Kidney tubule cell (primary cell): ENCODE data around the gene ARR3.
A peak's percentile ranks its signal among the peaks of the same experiment; 100 is the strongest.
"Not testable (repeated sequence)": the region's sequence is repeated elsewhere in the genome, so short reads cannot be mapped to it uniquely, and the experiment has no call there.

Experiments
- DNase-seq: peaks from one replicate; pipeline ENCODE4 v3.0.0-alpha.2; 2018; ENCODE audit warnings: low spot score

The ARR3 gene

GRCh38 chrX:70268034-70268433, at the start of gene ARR3:
Gene ARR3 (plus strand): TSS chrX:70268334. CDS start chrX:70269386, 1,052 bp downstream.
- DNase-seq, result no peak

- DNase-seq, result peak; percentile 18
These were observed 48.0 kb upstream of the ARR3 start for GRCh38 chrX:70219938-70220764.

GRCh38 chrX:70226048-70226447, 42.1 kb upstream of the ARR3 start:
- no peak for DNase-seq

DNA sequence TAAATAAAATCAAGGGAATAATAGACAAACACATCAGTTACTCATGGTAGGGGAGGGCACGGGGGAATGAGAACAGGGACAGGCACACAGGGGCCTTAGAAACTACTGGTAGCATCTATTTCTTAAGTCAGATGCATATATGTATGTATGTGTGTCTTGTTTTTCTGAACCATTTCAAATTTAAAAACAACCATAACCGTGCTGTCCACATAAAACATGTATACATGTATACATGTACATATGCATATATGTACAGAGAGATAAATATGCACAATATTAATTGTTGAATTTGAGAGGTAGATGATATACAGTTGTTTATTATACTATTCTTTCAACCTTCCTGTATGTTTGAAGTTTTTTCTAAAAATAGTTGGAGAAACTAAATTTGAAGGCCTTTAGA, 41.4 kb upstream of the ARR3 start:
- DNase-seq, result no peak

GRCh38 chrX:70231666-70232065, 36.5 kb upstream of the ARR3 start:
- no peak for DNase-seq

GRCh38 chrX:70234355-70234754, 33.8 kb upstream of the ARR3 start, which contains the start of gene AWAT1:
Gene AWAT1 (plus strand): TSS chrX:70234655. CDS start chrX:70234696, 41 bp downstream.
- peak; percentile 27 for DNase-seq

DNA sequence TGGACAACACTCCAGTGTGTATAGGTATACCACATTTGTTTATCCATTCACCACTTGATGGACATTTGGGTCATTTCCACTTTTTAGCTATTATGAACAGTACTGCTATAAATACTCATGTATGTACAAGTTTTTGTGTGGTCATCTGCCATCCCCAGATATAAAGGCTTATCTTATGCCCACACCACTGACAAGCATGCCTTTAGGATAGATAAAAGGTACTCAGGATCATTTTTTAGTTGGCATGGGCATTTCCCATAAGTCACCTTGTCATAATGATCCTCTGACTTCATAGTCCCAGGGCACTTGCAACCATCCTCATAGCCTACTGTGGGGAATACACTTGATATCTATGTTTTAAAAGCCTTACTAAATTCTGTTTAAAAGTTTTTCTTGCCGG, 27.4 kb upstream of the ARR3 start:
- no peak for DNase-seq

GRCh38 chrX:70241501-70241900, 26.6 kb upstream of the ARR3 start:
- no peak for DNase-seq

GRCh38 chrX:70243601-70244000, 24.5 kb upstream of the ARR3 start:
- not testable (repeated sequence) for DNase-seq

- no peak for DNase-seq
These were observed 23.3 kb upstream of the ARR3 start for GRCh38 chrX:70244881-70245280.

- DNase-seq, result no peak
These were observed 20.9 kb upstream of the ARR3 start for GRCh38 chrX:70247252-70247651.

- DNase-seq, result no peak
These were observed 15.6 kb upstream of the ARR3 start for GRCh38 chrX:70252491-70252890.

- DNase-seq, result peak; percentile 75
These were observed 14.6 kb upstream of the ARR3 start for GRCh38 chrX:70253377-70254062.

DNA sequence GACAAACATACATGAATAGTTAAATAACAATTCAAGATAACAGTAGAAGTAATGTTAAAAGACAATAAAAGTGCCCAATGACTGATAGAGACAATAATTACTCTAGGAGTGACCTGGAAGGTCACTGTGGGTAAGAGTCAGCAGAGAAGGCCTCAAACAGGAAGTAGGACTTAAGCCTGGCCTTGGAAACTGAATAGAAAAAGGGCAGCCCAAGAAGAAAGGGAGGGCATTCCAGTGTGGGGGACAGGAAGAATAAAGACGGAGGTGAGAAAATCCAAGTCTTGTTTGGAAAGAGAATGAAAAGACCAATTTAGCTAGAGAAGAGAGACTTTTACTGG, 14.1 kb upstream of the ARR3 start:
- DNase-seq, result peak; percentile 73

DNA sequence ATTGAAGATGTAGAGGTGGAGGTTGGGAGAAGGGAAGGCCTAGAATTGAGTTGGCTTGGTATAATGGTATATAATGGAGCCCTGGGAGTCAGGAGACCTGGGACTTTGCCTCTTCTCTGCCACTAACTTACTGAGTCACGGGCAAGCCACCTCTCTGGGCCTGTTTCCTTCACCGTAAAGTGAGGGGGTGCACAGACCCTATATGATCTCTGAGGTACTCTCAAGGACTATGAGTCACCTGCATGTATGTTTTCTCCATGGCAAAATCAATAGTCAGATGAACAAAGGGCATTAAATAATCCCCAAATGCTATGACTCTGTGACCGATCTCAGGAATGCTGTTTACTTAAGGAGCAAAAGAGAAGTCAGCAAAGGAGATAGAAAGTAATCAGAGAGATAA, 13.2 kb upstream of the ARR3 start:
- DNase-seq, result no peak

GRCh38 chrX:70255452-70255851, 12.7 kb upstream of the ARR3 start:
- DNase-seq, result no peak

DNA sequence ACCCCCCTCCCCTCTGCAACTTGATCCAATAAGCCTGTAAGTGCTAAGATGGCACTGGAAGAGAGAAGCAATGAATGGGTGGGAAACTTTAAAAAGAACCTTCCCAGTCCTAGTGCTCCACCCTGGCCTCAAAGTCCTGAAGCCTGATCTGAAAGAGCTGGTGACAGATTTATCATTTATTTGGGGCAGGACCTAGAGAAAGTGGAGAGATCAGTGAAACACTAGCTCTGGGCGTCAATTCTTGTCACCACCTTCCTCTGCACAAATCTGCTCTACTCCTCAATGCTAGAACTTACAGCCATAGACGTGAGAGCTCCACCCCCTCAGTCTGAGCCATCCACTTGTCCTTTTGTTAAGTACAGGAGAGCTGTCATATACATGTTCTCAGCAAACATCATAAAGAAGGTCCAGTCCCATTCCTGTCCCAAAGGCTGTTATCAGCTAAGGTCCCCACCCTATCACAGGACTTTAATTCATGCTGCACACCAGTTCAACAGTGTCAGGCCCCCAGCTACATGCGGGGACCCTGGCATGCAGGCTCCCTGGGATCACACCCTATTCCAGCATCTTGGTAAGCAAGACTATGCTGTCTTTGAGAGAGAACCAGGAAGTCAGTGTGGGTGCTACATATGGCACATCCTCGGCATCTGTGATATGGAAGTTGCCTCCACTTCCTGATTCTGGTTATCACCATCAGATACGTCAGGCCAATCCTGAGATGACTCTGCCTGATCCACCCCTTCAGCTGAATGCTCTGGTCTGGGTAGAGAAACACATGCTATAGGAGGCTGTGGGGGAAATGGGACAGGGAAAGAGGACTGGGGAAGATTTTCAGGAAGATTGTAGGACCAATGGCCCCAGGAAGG, 10.5 kb upstream of the ARR3 start:
- no peak for DNase-seq

DNA sequence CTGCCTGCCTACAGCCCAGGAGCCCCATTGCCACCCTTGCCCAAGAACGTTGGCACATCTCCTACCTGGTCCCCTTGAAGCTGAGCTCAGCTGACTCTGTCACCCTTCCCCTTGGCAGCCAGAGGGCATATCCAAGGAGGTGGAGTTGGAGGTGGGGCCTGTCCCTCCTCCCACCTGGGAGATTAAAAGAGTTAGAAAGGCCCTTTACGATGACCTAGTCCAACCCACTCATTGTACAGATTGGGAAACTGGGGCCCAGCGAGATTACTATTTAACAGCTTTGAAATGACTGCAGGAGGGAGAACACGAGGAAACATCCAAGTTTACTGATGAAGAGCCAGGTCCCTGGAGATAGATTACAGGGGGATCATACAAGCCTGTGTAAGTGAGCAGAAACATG, 8.0 kb upstream of the ARR3 start, which contains the start of gene P2RY4:
P2RY4 (minus strand) TSS at position 101 of the 400 bp plus-strand sequence. CDS start 580 bp downstream, outside the sequence.
- no peak for DNase-seq

GRCh38 chrX:70262952-70263567, 5.1 kb upstream of the ARR3 start:
- DNase-seq, result peak; percentile 67

DNA sequence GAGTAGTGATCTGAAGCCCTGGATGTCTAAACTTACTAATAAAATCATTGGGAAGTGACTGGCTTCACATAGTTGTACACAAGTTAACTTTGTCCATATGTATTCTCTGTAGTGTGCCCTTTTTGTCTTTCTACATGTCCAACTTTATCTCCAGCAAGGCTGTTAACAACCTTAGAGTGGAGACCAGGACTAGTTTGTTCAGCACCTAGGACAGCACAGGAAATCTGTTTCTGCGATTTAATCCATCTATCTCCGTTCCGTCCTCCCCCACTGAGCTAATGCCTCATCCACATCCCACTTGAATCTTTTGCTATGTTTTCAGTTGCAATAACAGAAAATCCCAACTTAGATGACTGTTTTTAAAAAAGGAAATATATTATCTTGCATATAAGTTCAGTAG, 3.4 kb upstream of the ARR3 start:
- no peak for DNase-seq

GRCh38 chrX:70274029-70274428, 5.9 kb downstream of the ARR3 start:
- not testable (repeated sequence) for DNase-seq

- DNase-seq, result no peak
These were observed 10.9 kb downstream of the ARR3 start for GRCh38 chrX:70279081-70279480.
